GM12873 (cell line): ENCODE results near the gene ADAT2.

Experiments used
- CTCF ChIP-seq: IDR thresholded peaks from 2 replicates; pipeline ENCODE4 v1.5.1; 2012; ENCODE audit warnings: low read depth, mild to moderate bottlenecking, moderate library complexity, low read length, control low read depth; ENCODE audit not compliant: insufficient read depth; ENCODE audit errors: missing control alignments

The ADAT2 gene

GRCh38 chr6:143482593-143482992 lies 32.1 kb upstream of the ADAT2 start:
- no peak for TF ChIP-seq CTCF

- no peak for TF ChIP-seq CTCF
These were observed 28.1 kb upstream of the ADAT2 start for GRCh38 chr6:143478479-143479062.

- no peak for TF ChIP-seq CTCF
These were observed 26.1 kb upstream of the ADAT2 start for GRCh38 chr6:143476545-143476944.

GRCh38 chr6:143471822-143472221 lies 21.3 kb upstream of the ADAT2 start:
- no peak for TF ChIP-seq CTCF

- TF ChIP-seq CTCF, result no peak
These were observed 17.5 kb upstream of the ADAT2 start for GRCh38 chr6:143468026-143468425.

GRCh38 chr6:143465546-143465945 lies 15.1 kb upstream of the ADAT2 start:
- TF ChIP-seq CTCF, result no peak

- no peak for TF ChIP-seq CTCF
These were observed 7.3 kb upstream of the ADAT2 start for GRCh38 chr6:143457563-143458359.
